Activated naive CD4-positive, alpha-beta T cell treated with anti-CD3 and anti-CD28 coated beads, Interleukin-2, amount 50 U/mL, for 16 hours (primary cell): Measurements from ENCODE around the gene FXYD7.
"Not testable (repeated sequence)": the region's sequence is repeated elsewhere in the genome, so short reads cannot be mapped to it uniquely, and the experiment has no call there.

Experiments used
- DNase-seq: peaks from one replicate; pipeline ENCODE4 v3.0.0-alpha.2; 2020

The FXYD7 gene

GRCh38 chr19:35143231-35143715, at the start of gene FXYD7:
TSS of gene FXYD7 (plus strand) at chr19:35143255. CDS start at chr19:35143334, 79 bp downstream.
- no peak for DNase-seq

GRCh38 chr19:35093430-35093829, 49.6 kb upstream of the FXYD7 start:
- no peak for DNase-seq

- DNase-seq: no peak
These were observed 49.0 kb upstream of the FXYD7 start for GRCh38 chr19:35093941-35094647.

GRCh38 chr19:35094656-35095055, 48.4 kb upstream of the FXYD7 start:
- DNase-seq: no peak

GRCh38 chr19:35095667-35096368, 47.2 kb upstream of the FXYD7 start:
- DNase-seq: no peak

- no peak for DNase-seq
These were observed 44.5 kb upstream of the FXYD7 start for GRCh38 chr19:35098413-35099049.

GRCh38 chr19:35099155-35099896, 43.7 kb upstream of the FXYD7 start:
- no peak for DNase-seq

- DNase-seq: no peak
These were observed 43.2 kb upstream of the FXYD7 start for GRCh38 chr19:35099897-35100275.

GRCh38 chr19:35100588-35101533, 42.2 kb upstream of the FXYD7 start:
- no peak for DNase-seq

GRCh38 chr19:35101949-35102348, 41.1 kb upstream of the FXYD7 start:
- DNase-seq: not testable (repeated sequence)

GRCh38 chr19:35103614-35104013, 39.4 kb upstream of the FXYD7 start:
- DNase-seq: not testable (repeated sequence)

GRCh38 chr19:35104361-35104760, 38.7 kb upstream of the FXYD7 start:
- DNase-seq: no peak

- no peak for DNase-seq
These were observed 38.0 kb upstream of the FXYD7 start for GRCh38 chr19:35105047-35105410.

- no peak for DNase-seq
These were observed 37.4 kb upstream of the FXYD7 start for GRCh38 chr19:35105411-35106290.

GRCh38 chr19:35106291-35106583, 36.8 kb upstream of the FXYD7 start:
- no peak for DNase-seq

- no peak for DNase-seq
These were observed 36.0 kb upstream of the FXYD7 start for GRCh38 chr19:35106898-35107541.

GRCh38 chr19:35107545-35107944, 35.5 kb upstream of the FXYD7 start:
- no peak for DNase-seq

GRCh38 chr19:35108730-35109129, 34.3 kb upstream of the FXYD7 start:
- DNase-seq: no peak

- no peak for DNase-seq
These were observed 33.5 kb upstream of the FXYD7 start for GRCh38 chr19:35109395-35110112.

GRCh38 chr19:35110974-35111373, 32.1 kb upstream of the FXYD7 start:
- no peak for DNase-seq
